Vagina (tissue), 2 donors: ENCODE measurements around the gene FLT1. TPM values are rescaled to one million over a fixed set of nuclear protein-coding genes. Genes with fewer than 3 reads are reported as not detected.

Experiments used
- DNase-seq, 2 donors: peaks; one replicate each; pipeline ENCODE4 v3.0.0-alpha.2; 2017; ENCODE audit errors: extremely low spot score in 2 of 2
- H3K27ac ChIP-seq: fragments of 200-600 bp; sonication (generic); one replicate; pipeline ENCODE4 v1.5.1; 2019
- H3K27me3 ChIP-seq: fragments of 200-600 bp; sonication (generic); one replicate; pipeline ENCODE4 v1.5.1; 2019
- H3K36me3 ChIP-seq, 2 donors: fragments of 200-600 bp; sonication (generic); one replicate each; pipeline ENCODE4 v1.5.1; 2017 to 2019
- H3K4me1 ChIP-seq: fragments of 200-600 bp; sonication (generic); one replicate; pipeline ENCODE4 v1.5.1; 2019
- H3K4me3 ChIP-seq, 2 donors: fragments of 200-600 bp; sonication (generic); 1 replicate in 1 of 2; 2 replicates in 1 of 2; pipeline ENCODE4 v1.5.1; 2016 to 2019
- H3K9me3 ChIP-seq: fragments of 200-600 bp; sonication (generic); one replicate; pipeline ENCODE4 v1.5.1; 2019
- POLR2A ChIP-seq, 2 donors: fragments of 450-650 bp; IDR thresholded peaks; one replicate each; pipeline ENCODE4 v1.6.1; 2017; ENCODE audit warnings: antibody characterized with exemption in 2 of 2, mild to moderate bottlenecking in 2 of 2, moderate library complexity in 2 of 2
- POLR2AphosphoS5 ChIP-seq, 2 donors: sonication (generic); formaldehyde crosslinking; IDR thresholded peaks; one replicate each; pipeline ENCODE4 v1.9.0; 2017; ENCODE audit warnings: antibody characterized with exemption in 2 of 2, mild to moderate bottlenecking in 2 of 2, low read depth in 1 of 2; ENCODE audit not compliant: insufficient read depth in 1 of 2
- intact Hi-C: fragments of 100-400 bp; cut with DNase I; formaldehyde crosslinking; loops from one replicate; pipeline ENCODE4 v1.15.1; 2023
- total RNA-seq: library from RNA; depleted of rRNA; stranded (reverse); fragments of >200 nt; gene quantifications from one replicate; pipeline ENCODE4 v1.2.3, GENCODE V29; 2016
- TF ChIP-seq, protein P1 (sequence below), 3 experiments: fragments of 450-650 bp in 2 of 3; fragments of 200-600 bp in 1 of 3; sonication (generic) in 1 of 3; IDR thresholded peaks; one replicate each; pipeline ENCODE4 v1.5.1; 2017 to 2019; ENCODE audit warnings: antibody characterized with exemption in 3 of 3, mild to moderate bottlenecking in 2 of 3, moderate library complexity in 2 of 3

The FLT1 gene
- total RNA-seq, 1 donor from 2014 or later, result 18.9 TPM

DNA sequence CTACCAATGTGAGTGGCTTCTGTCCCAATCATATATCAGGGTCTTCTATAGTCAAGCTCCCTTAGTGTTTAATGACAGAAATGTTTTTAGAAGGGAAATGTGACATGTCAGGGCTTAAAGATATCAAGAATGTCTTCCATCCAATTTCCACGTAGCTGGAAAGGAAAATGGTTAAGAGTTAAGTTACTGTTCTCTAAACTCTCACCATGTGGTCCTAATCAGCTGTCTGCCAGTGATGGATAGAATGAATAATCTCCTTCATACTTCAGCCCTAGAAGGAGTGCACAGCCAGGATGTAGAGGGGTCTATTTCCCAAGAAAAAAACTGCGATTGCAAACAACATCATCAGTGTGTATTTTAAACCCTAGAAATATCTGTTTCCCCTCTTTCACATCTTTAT is 36.3 kb downstream of the FLT1 start:
- no peak overlapping the region for H3K27ac ChIP-seq
- TF ChIP-seq, protein P1, sequence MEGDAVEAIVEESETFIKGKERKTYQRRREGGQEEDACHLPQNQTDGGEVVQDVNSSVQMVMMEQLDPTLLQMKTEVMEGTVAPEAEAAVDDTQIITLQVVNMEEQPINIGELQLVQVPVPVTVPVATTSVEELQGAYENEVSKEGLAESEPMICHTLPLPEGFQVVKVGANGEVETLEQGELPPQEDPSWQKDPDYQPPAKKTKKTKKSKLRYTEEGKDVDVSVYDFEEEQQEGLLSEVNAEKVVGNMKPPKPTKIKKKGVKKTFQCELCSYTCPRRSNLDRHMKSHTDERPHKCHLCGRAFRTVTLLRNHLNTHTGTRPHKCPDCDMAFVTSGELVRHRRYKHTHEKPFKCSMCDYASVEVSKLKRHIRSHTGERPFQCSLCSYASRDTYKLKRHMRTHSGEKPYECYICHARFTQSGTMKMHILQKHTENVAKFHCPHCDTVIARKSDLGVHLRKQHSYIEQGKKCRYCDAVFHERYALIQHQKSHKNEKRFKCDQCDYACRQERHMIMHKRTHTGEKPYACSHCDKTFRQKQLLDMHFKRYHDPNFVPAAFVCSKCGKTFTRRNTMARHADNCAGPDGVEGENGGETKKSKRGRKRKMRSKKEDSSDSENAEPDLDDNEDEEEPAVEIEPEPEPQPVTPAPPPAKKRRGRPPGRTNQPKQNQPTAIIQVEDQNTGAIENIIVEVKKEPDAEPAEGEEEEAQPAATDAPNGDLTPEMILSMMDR (IDR thresholded peaks at IDR 0.05), result no peak
- TF ChIP-seq POLR2AphosphoS5 (IDR thresholded peaks at IDR 0.05; ENCODE audit: insufficient read depth in 1 of 2, low read depth in 1 of 2) (no peak), POLR2A (IDR thresholded peaks at IDR 0.05) (no peak)
- intact Hi-C loops, result no loop called here

DNA sequence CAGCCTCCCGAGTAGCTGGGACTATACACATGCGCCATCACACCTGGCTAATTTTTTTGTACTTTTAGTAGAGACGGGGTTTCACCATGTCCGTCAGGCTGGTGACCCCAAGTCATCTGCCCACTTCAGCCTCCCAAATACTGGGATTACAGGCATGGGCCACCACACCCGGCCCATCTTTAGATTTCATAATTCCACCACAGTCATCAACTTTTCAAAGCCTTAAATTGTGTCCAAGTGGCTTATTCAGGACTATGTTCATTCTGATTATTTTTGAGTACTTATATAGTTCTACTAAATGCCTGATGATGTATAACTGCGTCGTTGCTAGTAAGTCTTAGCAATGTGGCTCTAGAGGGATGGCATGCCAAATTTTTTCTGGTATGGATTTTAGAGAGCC is 36.9 kb downstream of the FLT1 start:
- intact Hi-C loops, result no loop called here
- Histone ChIP-seq H3K27ac (no peak overlapping the region), H3K9me3 (no peaks in the 10 kb centered on the region), H3K4me1 (no peaks in the 10 kb centered on the region), H3K4me3 (no peak overlapping the region), H3K36me3 (no peaks in the 10 kb centered on the region), H3K27me3 (no peaks in the 10 kb centered on the region)
- no peak for DNase-seq
- no peak for TF ChIP-seq POLR2A (IDR thresholded peaks at IDR 0.05)
- no peak for TF ChIP-seq POLR2AphosphoS5 (IDR thresholded peaks at IDR 0.05; ENCODE audit: insufficient read depth in 1 of 2, low read depth in 1 of 2)
- TF ChIP-seq, protein P1 (IDR thresholded peaks at IDR 0.05), result no peak

More for the DNA sequence above, 36.3 kb downstream of the FLT1 start:
- no peaks in the 10 kb centered on the region for H3K36me3 ChIP-seq
- DNase-seq, result no peak
- no peaks in the 10 kb centered on the region for H3K4me1 ChIP-seq
- no peaks in the 10 kb centered on the region for H3K27me3 ChIP-seq
- no peaks in the 10 kb centered on the region for H3K9me3 ChIP-seq
- no peak overlapping the region for H3K4me3 ChIP-seq

DNA sequence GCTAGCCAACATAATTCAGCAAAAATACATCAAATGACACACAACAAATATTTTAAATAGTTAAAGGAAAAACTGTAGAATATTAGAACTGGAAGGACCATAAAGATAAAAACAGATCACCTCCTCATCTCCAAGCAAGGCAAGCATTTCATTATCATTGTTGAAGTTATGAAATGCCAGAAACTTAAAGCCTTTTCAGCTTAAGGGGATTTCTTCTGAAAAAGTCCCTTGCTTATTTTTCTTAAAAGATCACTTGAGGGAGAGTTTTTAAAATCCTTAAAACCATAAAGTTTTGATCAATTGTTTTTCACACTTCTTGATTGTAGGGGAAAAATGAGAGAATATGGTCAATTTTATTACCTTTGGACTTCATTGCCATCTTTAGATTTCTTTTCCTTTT is 37.4 kb downstream of the FLT1 start:
- Histone ChIP-seq H3K4me1 (peaks cover under 1% of the 10 kb centered on the region), H3K4me3 (no peak overlapping the region), H3K27me3 (no peaks in the 10 kb centered on the region), H3K36me3 (no peaks in the 10 kb centered on the region), H3K9me3 (no peaks in the 10 kb centered on the region), H3K27ac (no peak overlapping the region)
- TF ChIP-seq POLR2AphosphoS5 (IDR thresholded peaks at IDR 0.05; ENCODE audit: insufficient read depth in 1 of 2, low read depth in 1 of 2) (no peak), POLR2A (IDR thresholded peaks at IDR 0.05) (no peak)
- TF ChIP-seq, protein P1 (IDR thresholded peaks at IDR 0.05), result no peak
- no peak for DNase-seq
- intact Hi-C loops, result no loop called here

DNA sequence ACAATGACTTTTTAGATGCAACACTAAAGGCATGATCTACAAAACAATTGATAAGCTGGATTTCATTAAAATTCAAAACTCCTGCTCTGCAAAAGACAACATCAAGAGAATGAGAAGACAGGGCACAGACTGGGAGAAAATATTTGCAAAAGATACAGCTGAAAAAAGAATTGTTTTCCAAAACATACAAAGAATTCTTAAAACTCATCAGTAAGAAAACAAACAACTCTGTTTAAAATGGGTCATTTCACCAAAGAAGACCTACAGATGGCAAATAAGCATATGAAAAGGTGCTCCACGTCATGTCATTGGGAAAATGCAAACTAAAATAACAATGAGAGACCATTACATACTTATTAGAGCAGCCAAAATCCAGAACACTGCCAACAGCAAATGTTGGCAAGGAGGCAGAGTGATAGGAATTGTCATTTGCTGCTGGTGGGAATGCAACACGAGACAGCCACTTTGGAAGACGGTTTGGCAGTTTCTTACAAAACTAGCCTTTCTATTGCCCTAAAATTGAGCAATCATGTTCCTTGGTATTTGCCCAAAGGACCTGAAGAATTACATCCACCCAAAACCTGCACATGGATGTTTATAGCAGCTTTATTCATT is 39.2 kb downstream of the FLT1 start:
- DNase-seq, result no peak
- H3K27me3 ChIP-seq, result no peaks in the 10 kb centered on the region
- H3K4me3 ChIP-seq, result no peak overlapping the region
- H3K4me1 ChIP-seq, result peaks cover 18% of the 10 kb centered on the region
- H3K27ac ChIP-seq, result no peak overlapping the region
- intact Hi-C loops, result no loop called here
- TF ChIP-seq, protein P1 (IDR thresholded peaks at IDR 0.05), result no peak
- TF ChIP-seq POLR2A (IDR thresholded peaks at IDR 0.05) (no peak), POLR2AphosphoS5 (IDR thresholded peaks at IDR 0.05; ENCODE audit: insufficient read depth in 1 of 2, low read depth in 1 of 2) (no peak)
- no peaks in the 10 kb centered on the region for H3K9me3 ChIP-seq
- no peaks in the 10 kb centered on the region for H3K36me3 ChIP-seq

DNA sequence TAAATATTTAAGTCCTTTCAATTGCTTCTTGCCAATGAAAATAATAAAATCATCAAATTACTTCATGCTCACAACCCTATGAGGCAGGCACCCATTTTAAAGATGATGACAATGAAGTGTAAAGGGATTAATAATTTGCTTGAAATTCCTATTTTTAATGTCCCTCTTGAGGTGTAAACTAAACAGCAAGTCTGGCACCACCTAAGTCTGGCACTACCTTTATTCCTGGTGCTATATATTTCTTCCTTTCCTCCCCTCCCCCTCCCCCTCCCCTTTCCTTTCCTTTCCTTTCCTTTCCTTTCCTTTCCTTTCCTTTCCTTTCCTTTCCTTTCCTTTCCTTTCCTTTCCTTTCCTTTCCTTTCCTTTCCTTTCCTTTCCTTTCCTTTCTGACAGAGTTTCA is 42.2 kb downstream of the FLT1 start:
- DNase-seq, result no peak
- H3K4me3 ChIP-seq, result no peak overlapping the region
- peaks cover 21% of the 10 kb centered on the region for H3K4me1 ChIP-seq
- H3K9me3 ChIP-seq, result no peaks in the 10 kb centered on the region
- H3K27me3 ChIP-seq, result no peaks in the 10 kb centered on the region
- no peak for TF ChIP-seq POLR2AphosphoS5 (IDR thresholded peaks at IDR 0.05; ENCODE audit: insufficient read depth in 1 of 2, low read depth in 1 of 2)
- TF ChIP-seq, protein P1 (IDR thresholded peaks at IDR 0.05), result no peak
- TF ChIP-seq POLR2A (IDR thresholded peaks at IDR 0.05), result no peak
- H3K27ac ChIP-seq, result no peak overlapping the region
- intact Hi-C loops, result no loop called here
- H3K36me3 ChIP-seq, result no peaks in the 10 kb centered on the region
